Activated CD8-positive, alpha-beta T cell treated with anti-CD3 and anti-CD28 coated beads, Interleukin-2, amount 10 ng/mL, durations not matched to agents 7 days and 5 days (primary cell): ENCODE results near the gene TPH2. TPM values are rescaled to one million over a fixed set of nuclear protein-coding genes. Genes with fewer than 3 reads are reported as not detected.

ENCODE experiments used
- ATAC-seq: fragments of 150-1000 bp; cut with Tn5 transposase; one replicate; pipeline ENCODE4 v1.10.0; 2021; ENCODE audit warnings: moderate library complexity
- CTCF ChIA-PET: fragments of 350-600 bp; sonication (Branson Sonifier 250); formaldehyde crosslinking; loops from one replicate; lab custom pipeline; 2021; ENCODE audit warnings: antibody characterized with exemption; lab: Charles Lee
- POLR2A ChIA-PET: fragments of 350-600 bp; sonication (Branson Sonifier 250); formaldehyde crosslinking; loops from one replicate; lab custom pipeline; 2021; ENCODE audit warnings: antibody characterized with exemption; lab: Charles Lee
- DNase-seq: peaks from one replicate; pipeline ENCODE4 v3.0.0-alpha.2; 2020
- H3K27ac Mint-ChIP-seq: one replicate; pipeline ENCODE4 v1.8.0; 2021; ENCODE audit warnings: mild to moderate bottlenecking, mixed read lengths
- H3K27me3 Mint-ChIP-seq: one replicate; pipeline ENCODE4 v1.8.0; 2021; ENCODE audit warnings: low read depth, mixed read lengths
- H3K36me3 Mint-ChIP-seq: one replicate; pipeline ENCODE4 v1.8.0; 2021; ENCODE audit warnings: low read depth, mixed read lengths
- H3K4me1 Mint-ChIP-seq: one replicate; pipeline ENCODE4 v1.8.0; 2021; ENCODE audit warnings: low read depth, mixed read lengths
- H3K4me3 Mint-ChIP-seq: one replicate; pipeline ENCODE4 v1.8.0; 2021; ENCODE audit warnings: mild to moderate bottlenecking, mixed read lengths
- H3K9me3 Mint-ChIP-seq: one replicate; pipeline ENCODE4 v1.8.0; 2022; ENCODE audit warnings: mixed read lengths; ENCODE audit not compliant: insufficient read depth
- total RNA-seq, 2 experiments: library from RNA; stranded (reverse); gene quantifications; one replicate each; pipeline ENCODE4 v1.2.3, GENCODE V29; 2021

TPH2 gene
- total RNA-seq, result not detected

DNA sequence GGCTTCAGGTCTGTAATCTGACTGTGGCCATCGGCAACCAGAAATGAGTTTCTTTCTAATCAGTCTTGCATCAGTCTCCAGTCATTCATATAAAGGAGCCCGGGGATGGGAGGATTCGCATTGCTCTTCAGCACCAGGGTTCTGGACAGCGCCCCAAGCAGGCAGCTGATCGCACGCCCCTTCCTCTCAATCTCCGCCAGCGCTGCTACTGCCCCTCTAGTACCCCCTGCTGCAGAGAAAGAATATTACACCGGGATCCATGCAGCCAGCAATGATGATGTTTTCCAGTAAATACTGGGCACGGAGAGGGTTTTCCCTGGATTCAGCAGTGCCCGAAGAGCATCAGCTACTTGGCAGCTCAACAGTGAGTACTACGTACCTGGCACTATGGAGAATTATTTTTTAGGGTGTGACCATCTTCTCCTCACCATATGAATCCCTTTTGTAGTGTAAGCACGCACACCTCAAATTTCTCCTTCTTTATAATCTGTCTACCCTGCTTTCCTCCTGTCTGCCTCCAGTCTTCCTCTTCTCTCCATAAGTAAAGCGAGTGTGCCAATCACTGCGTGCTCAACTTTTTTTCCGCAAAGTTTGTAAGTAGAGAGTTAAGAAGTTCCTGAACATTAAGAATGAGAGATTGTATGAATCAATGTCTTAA lies at the start of gene TPH2:
TSS of gene TPH2 (plus strand) at position 118 of the 658 bp plus-strand sequence. CDS start at position 260, 142 bp downstream.
- Mint-ChIP-seq H3K27me3 (peaks cover 26% of the 10 kb centered on the region), H3K36me3 (no peaks in the 10 kb centered on the region), H3K4me3 (no peak within 1 kb of the TSS), H3K4me1 (no peaks in the 10 kb centered on the region), H3K9me3 (no peaks in the 10 kb centered on the region), H3K27ac (no peak within 1 kb of the TSS)
- DNase-seq, result peak; percentile 60
- peak; percentile 49 for ATAC-seq
- CTCF ChIA-PET, result interaction anchor here (1.0 to 1.2 kb wide), 5 partner anchors 96 to 184 kb away, joined by 3 to 5 read pairs (median 3); partner anchors contain the start of gene RAB21
- POLR2A ChIA-PET, result no interaction called here

DNA sequence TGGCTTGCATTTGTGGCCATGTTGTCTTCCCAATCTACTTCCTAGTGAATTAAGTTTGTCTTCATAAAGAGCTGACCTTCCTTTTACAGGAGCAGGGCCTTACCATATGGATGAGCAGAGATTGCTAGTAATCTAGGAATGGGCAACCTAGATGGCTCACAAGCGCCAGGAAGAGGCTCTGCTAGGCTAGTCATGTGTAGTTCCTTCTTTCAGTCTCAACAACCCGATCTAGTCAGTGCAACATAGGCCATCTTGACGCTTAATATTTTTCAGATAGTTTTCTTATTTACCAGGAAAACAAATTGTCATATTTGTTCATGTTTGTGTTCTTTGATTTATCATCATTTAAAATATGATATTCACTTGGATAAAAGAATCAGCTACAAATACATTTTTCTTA lies 48.2 kb upstream of the TPH2 start:
- ChIA-PET POLR2A (no interaction called here), CTCF (no interaction called here)
- no peaks in the 10 kb centered on the region for H3K27me3 Mint-ChIP-seq
- ATAC-seq (no peak), DNase-seq (no peak)
- H3K36me3 Mint-ChIP-seq, result peaks cover 28% of the 10 kb centered on the region
- no peaks in the 10 kb centered on the region for H3K9me3 Mint-ChIP-seq
- no peak overlapping the region for H3K4me3 Mint-ChIP-seq
- H3K27ac Mint-ChIP-seq, result no peak overlapping the region
- H3K4me1 Mint-ChIP-seq, result peaks cover 1% of the 10 kb centered on the region

DNA sequence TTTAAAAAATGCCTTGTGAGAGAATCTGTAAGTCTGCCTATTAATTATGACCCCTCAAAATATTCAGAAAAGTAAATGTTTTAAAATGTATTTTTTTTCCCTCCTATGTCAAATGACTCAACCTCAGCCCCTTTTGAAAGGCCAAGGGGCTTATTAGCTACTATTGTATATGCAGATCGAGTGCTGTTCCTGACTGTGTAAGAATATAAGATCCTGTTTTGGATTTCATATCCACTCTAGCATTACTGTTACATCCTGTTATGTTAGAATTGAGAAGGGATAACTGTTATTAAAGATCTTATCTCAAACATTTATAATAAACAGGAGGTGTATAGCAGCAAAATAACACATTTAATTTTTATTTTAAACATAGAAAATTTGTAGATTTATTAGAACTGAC lies 46.6 kb upstream of the TPH2 start:
- H3K4me1 Mint-ChIP-seq, result peaks cover 1% of the 10 kb centered on the region
- no peak overlapping the region for H3K27ac Mint-ChIP-seq
- peaks cover 26% of the 10 kb centered on the region for H3K36me3 Mint-ChIP-seq
- ATAC-seq, result no peak
- no peaks in the 10 kb centered on the region for H3K9me3 Mint-ChIP-seq
- ChIA-PET POLR2A (no interaction called here), CTCF (interaction anchor here (1.6 kb wide), 1 partner anchor 112 kb away, joined by 5 read pairs; no protein-coding TSS in a partner anchor)
- no peaks in the 10 kb centered on the region for H3K27me3 Mint-ChIP-seq
- H3K4me3 Mint-ChIP-seq, result no peak overlapping the region
- DNase-seq, result no peak

DNA sequence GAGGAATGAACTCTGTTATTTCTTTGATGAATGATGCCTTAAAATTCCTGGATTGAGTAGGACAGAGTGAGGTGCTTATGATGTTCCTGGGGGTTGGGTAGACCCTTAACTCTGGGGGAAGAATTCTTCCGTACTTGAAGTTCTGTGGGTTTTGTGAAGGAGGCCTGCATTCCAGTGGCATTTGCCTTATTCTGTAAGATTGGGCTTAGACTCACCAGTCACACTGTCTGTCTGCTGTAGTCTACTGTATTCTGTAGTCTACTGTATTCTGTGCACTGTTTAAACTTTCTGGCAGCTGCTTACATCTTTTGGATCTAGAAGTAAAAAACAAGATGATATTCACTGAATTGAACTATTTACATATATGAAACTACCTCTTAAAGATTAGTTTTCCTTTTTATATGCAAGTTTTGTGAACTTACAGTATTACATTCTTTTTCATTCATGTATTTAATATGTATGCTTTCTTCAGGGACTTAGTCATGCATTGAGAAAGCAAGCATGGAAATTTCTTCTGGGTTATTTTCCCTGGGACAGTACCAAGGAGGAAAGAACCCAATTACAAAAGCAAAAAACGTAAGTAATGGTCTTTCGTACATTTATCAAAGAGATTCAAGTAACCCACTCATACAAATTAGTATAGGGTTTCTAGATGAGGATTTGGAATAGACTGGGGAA lies 42.3 kb upstream of the TPH2 start:
- ATAC-seq (no peak), DNase-seq (no peak)
- POLR2A ChIA-PET, result no interaction called here
- Mint-ChIP-seq H3K4me1 (peaks cover 1% of the 10 kb centered on the region), H3K27me3 (no peaks in the 10 kb centered on the region), H3K4me3 (no peak overlapping the region), H3K27ac (no peak overlapping the region), H3K9me3 (no peaks in the 10 kb centered on the region), H3K36me3 (peaks cover 34% of the 10 kb centered on the region)
- CTCF ChIA-PET, result no interaction called here

DNA sequence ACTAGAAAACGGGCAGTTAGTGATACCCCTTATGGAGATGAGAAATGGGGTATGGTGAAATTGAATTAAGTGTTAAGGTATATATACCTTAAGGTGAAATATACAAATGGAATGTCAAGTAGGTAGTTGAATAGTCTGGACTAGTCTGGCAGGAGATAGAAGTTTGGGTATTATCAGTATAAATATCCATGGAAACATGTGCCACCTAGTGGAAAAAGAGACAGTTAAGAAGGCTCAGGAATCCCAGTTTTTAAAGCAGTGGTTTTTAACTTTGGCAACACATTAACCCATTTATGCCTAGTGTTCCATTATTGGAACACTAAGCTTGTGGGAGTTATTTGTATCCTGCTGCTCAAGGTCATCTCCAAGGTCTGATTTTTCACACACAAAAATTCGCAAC lies 38.6 kb upstream of the TPH2 start:
- H3K27me3 Mint-ChIP-seq, result no peaks in the 10 kb centered on the region
- peaks cover 15% of the 10 kb centered on the region for H3K4me1 Mint-ChIP-seq
- CTCF ChIA-PET, result no interaction called here
- no peak for ATAC-seq
- no peak overlapping the region for H3K27ac Mint-ChIP-seq
- peaks cover 56% of the 10 kb centered on the region for H3K36me3 Mint-ChIP-seq
- H3K9me3 Mint-ChIP-seq, result no peaks in the 10 kb centered on the region
- no peak for DNase-seq
- H3K4me3 Mint-ChIP-seq, result no peak overlapping the region
- POLR2A ChIA-PET, result no interaction called here

DNA sequence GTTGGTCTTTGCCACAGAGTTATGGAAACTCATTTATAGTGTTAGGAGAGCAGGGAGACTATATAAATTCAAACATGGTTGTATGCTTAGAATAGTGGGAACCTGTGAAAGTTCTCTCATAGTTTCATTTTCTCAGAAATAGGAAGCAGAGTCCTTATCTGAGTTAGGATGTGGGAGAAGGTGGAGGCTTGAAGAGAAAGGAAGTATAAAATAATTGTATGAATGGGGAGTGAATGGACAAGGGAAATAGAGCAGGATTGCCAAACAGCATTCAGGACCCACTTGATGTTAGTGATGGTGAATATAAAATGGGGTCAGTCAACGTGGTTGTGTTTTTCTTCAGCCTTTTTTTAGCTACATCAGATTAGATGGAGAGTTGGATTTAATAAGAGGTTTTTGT lies 34.0 kb upstream of the TPH2 start:
- no peak for ATAC-seq
- Mint-ChIP-seq H3K27me3 (no peaks in the 10 kb centered on the region), H3K9me3 (no peaks in the 10 kb centered on the region), H3K4me1 (peaks cover 15% of the 10 kb centered on the region), H3K4me3 (no peak overlapping the region), H3K36me3 (peaks cover 66% of the 10 kb centered on the region), H3K27ac (peak overlapping the region; percentile 31)
- CTCF ChIA-PET, result interaction anchor here (1.1 kb wide), 1 partner anchor 139 kb away, joined by 3 read pairs; no protein-coding TSS in a partner anchor
- POLR2A ChIA-PET, result no interaction called here
- no peak for DNase-seq

DNA sequence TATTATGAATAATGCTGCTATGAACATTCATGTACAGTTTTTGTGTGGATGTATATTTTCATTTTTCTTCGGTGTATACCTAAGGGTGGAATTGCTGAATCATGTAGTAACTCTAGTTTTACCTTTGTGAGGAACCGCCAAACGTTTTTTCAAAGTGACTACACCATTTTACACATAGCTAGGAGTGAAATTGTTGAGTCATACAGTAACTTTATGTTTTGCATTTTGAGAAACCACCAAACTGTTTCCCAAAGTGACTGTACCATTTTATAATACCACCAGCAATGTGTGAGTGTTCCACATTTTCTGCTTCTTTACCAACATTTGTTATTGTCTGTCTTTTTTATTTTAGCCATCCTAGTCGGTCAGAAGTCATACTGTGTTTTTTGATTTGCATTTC lies 3.1 kb upstream of the TPH2 start:
- no peak for ATAC-seq
- POLR2A ChIA-PET, result no interaction called here

DNA sequence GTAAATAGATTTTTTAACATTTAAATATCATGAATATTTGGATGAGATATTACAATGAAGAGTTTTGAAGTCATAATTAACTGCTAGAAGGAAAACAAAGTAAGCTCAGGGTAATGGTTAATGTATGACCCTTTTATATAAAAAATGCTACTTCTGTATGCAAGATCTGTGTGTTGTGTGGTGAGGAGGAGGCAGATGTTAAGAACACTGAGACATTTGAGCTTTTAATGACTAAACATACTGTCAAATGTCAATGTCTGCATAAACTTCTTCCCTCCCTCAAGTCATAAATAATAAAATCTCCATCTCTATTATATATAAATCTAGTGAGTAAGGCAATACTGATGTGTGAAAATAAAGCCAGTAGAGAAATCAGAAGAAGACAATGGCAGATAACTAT lies 1.4 kb downstream of the TPH2 start:
- no peak overlapping the region for H3K4me3 Mint-ChIP-seq
- DNase-seq (no peak), ATAC-seq (no peak)
- H3K9me3 Mint-ChIP-seq, result no peaks in the 10 kb centered on the region
- CTCF ChIA-PET, result interaction anchor here (1.0 kb wide), 1 partner anchor 160 kb away, joined by 5 read pairs; no protein-coding TSS in a partner anchor
- H3K27me3 Mint-ChIP-seq, result peaks cover 22% of the 10 kb centered on the region
- no peaks in the 10 kb centered on the region for H3K4me1 Mint-ChIP-seq
- no peak overlapping the region for H3K27ac Mint-ChIP-seq
- POLR2A ChIA-PET, result no interaction called here
- H3K36me3 Mint-ChIP-seq, result no peaks in the 10 kb centered on the region

More for the DNA sequence above, 3.1 kb upstream of the TPH2 start:
- no peak for DNase-seq
- no peaks in the 10 kb centered on the region for H3K9me3 Mint-ChIP-seq
- no peak overlapping the region for H3K27ac Mint-ChIP-seq
- H3K4me1 Mint-ChIP-seq, result no peaks in the 10 kb centered on the region
- no peaks in the 10 kb centered on the region for H3K36me3 Mint-ChIP-seq
- H3K27me3 Mint-ChIP-seq, result peaks cover 31% of the 10 kb centered on the region
- no peak overlapping the region for H3K4me3 Mint-ChIP-seq
- CTCF ChIA-PET, result no interaction called here

DNA sequence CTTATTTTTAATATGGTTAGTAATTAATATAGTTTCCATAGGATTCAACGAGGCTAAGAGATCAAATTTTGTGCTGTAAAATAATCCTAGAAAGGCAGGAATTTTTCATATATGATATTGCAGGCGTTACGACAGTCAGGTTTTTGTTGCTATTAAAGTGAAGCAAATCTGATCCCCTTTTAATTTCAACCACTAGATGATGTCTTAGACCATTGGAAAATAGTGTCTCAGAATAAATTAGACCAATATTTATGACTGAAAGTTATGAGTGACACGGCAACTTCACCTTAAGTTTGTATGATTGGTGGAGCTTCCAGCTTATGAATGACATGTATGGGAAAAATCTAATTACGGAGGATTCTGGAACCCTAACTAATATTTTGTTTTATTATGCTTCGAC lies 2.5 kb downstream of the TPH2 start:
- no peaks in the 10 kb centered on the region for H3K4me1 Mint-ChIP-seq
- POLR2A ChIA-PET, result no interaction called here
- ATAC-seq (no peak), DNase-seq (no peak)
- no peaks in the 10 kb centered on the region for H3K36me3 Mint-ChIP-seq
- no peak overlapping the region for H3K27ac Mint-ChIP-seq
- H3K4me3 Mint-ChIP-seq, result no peak overlapping the region
- no peaks in the 10 kb centered on the region for H3K9me3 Mint-ChIP-seq
- H3K27me3 Mint-ChIP-seq, result peaks cover 26% of the 10 kb centered on the region
- CTCF ChIA-PET, result no interaction called here

DNA sequence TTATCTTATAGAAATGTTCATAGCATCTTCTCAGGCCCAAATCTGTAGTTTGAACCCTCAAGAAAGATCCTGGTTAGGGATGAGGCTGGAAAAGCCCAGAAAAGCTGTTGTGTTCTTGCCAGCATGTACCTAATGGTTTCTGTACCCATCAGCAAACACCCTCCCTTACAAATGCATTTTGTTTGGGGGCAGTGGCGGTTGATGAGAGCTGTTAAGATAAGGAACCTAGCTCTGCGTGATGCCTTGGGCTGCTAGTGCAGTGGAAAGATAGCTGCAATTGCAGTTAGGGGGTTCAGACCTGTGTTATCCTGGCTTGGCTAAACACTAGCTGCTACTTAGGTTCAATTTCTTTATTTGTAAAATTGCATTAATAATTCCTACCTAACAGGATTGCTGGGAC lies 3.6 kb downstream of the TPH2 start:
- H3K36me3 Mint-ChIP-seq, result no peaks in the 10 kb centered on the region
- H3K27ac Mint-ChIP-seq, result no peak overlapping the region
- DNase-seq (no peak), ATAC-seq (no peak)
- H3K27me3 Mint-ChIP-seq, result peaks cover 34% of the 10 kb centered on the region
- CTCF ChIA-PET, result interaction anchor here (1.1 kb wide), 1 partner anchor 162 kb away, joined by 3 read pairs; no protein-coding TSS in a partner anchor
- no peaks in the 10 kb centered on the region for H3K9me3 Mint-ChIP-seq
- H3K4me3 Mint-ChIP-seq, result no peak overlapping the region
- H3K4me1 Mint-ChIP-seq, result no peaks in the 10 kb centered on the region
- POLR2A ChIA-PET, result no interaction called here

DNA sequence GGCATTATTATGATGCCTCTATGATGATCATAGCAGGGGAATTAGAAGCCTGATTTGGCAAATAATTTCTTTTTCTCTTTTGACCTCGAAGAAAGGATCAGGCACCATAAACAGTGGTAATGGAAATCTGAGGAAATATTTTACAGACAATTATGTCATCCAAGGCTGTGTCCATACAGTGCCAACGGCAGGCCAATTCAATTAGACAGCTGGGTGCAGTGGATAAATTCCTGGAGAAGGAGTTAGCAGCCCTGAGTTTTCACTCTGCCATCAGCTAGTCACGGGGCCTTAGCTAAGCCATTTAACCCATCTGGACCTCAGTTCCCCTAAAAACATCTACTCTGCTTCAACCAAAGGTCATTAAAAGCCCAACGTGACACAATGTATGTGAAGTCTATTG lies 4.1 kb downstream of the TPH2 start:
- H3K4me1 Mint-ChIP-seq, result no peaks in the 10 kb centered on the region
- no peaks in the 10 kb centered on the region for H3K9me3 Mint-ChIP-seq
- DNase-seq, result no peak
- ChIA-PET POLR2A (no interaction called here), CTCF (interaction anchor here (1.1 kb wide), 1 partner anchor 162 kb away, joined by 3 read pairs; no protein-coding TSS in a partner anchor)
- no peak for ATAC-seq
- H3K4me3 Mint-ChIP-seq, result no peak overlapping the region
- no peak overlapping the region for H3K27ac Mint-ChIP-seq
- H3K36me3 Mint-ChIP-seq, result no peaks in the 10 kb centered on the region
- H3K27me3 Mint-ChIP-seq, result peaks cover 31% of the 10 kb centered on the region

DNA sequence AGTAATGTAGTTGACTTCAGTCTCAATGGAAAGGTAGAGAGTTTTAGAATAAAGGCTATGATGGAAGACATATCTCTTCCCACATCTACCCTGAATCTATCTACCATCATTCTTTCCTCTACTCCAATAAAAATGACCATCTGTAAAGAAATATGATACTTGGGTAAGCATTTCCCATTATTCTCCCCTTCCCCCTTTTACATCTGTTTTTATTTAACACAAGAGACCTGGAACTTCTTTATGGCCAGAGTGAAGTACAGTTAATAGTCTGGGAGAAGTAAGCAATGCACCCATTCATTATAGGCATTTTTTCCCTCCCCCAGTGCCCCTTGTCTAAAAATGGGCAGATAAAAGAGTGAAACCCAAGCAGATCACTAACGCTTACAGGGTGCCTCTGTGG lies 6.5 kb downstream of the TPH2 start:
- Mint-ChIP-seq H3K4me1 (no peaks in the 10 kb centered on the region), H3K9me3 (no peaks in the 10 kb centered on the region), H3K27ac (no peak overlapping the region), H3K36me3 (no peaks in the 10 kb centered on the region), H3K27me3 (peaks cover 29% of the 10 kb centered on the region), H3K4me3 (no peak overlapping the region)
- DNase-seq (no peak), ATAC-seq (no peak)
- ChIA-PET POLR2A (no interaction called here), CTCF (no interaction called here)
